Measurements from ENCODE around the gene SNX13. TPM values are rescaled to one million over a fixed set of nuclear protein-coding genes. Genes with fewer than 3 reads are reported as not detected.

Gene SNX13
- total and polyA plus RNA-seq, 3 experiments from 2014 or later: 9.2 to 26.3 (median 23.4) TPM

DNA sequence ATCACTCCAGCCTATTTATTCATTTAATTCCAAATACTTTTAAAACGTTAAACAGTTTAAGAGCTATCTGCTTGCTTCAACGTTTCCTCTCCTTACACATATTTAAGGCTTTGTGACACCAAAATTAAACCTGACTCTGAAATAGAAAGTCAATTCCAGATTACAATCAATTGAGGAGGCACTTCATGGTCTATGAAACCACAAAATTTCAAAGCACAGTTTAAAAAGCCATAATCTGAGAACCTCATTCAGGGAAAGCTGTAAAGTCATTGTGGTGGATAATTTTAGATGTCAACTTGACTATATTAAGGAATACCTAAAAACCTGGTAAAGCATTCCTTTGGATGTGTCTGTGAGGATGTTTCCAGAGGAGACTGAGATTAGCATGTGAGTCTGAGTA, 6.2 kb downstream of the SNX13 start:
- no peaks in the 10 kb centered on the region for H3K27me3 ChIP-seq (ENCODE audit: insufficient read depth, low read length, poor library complexity, severe bottlenecking)
- no peak overlapping the region for H3K4me3 ChIP-seq (ENCODE audit: low read length)
- no peak overlapping the region for H3K27ac ChIP-seq (ENCODE audit: low read depth, low read length)
- Mint-ChIP-seq H3K36me3 (peaks cover 0 to 6% (median 6%) of the 10 kb centered on the region in 3 donors), H3K9me3 (no peaks in the 10 kb centered on the region), H3K27me3 (no peaks in the 10 kb centered on the region), H3K4me3 (peak overlapping the region in 4 of 7 donors; percentile 9 to 56 (median 22)), H3K4me1 (peaks cover 73 to 96% (median 93%) of the 10 kb centered on the region in 3 donors), H3K27ac (peak overlapping the region in 2 of 8 donors; percentile 11 to 58)
- no peak for DNase-seq
- peaks cover 59% of the 10 kb centered on the region for H3K4me1 ChIP-seq (ENCODE audit: insufficient read depth, low read length)
- no peaks in the 10 kb centered on the region for H3K36me3 ChIP-seq (ENCODE audit: insufficient read depth, low read length)
- CTCF ChIA-PET: no interaction called here
- POLR2A ChIA-PET: interaction anchor here (0.6 kb wide), 1 partner anchor 16 kb away, joined by 8 read pairs; no protein-coding TSS in a partner anchor
- no peaks in the 10 kb centered on the region for H3K9me3 ChIP-seq (ENCODE audit: low read length)

DNA sequence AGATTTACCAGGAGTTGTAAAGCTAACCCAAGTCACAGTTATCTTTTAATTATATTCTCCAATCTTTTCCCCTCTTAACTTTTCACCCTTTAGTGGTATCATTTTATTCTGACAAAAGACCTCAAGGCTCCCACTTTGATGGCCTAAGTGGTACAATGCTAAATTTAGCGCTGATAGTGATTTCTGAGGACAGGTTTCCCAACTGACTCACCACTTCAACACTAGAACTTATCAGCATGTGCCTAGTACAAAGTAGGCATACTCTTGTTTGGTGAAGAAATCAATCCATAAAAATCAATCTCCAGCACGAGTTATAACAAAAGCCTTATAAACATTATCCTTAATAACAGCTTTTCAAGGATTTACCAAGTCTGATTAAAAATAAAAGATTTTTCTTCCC, 7.5 kb downstream of the SNX13 start:
- no peaks in the 10 kb centered on the region for H3K27me3 Mint-ChIP-seq
- H3K36me3 Mint-ChIP-seq: peaks cover 0 to 6% (median 6%) of the 10 kb centered on the region in 3 donors
- no peak overlapping the region for H3K4me3 Mint-ChIP-seq
- H3K9me3 Mint-ChIP-seq: no peaks in the 10 kb centered on the region
- ChIA-PET POLR2A (no interaction called here), CTCF (no interaction called here)
- no peak for DNase-seq
- H3K36me3 ChIP-seq (ENCODE audit: insufficient read depth, low read length): no peaks in the 10 kb centered on the region
- no peak overlapping the region for H3K4me3 ChIP-seq (ENCODE audit: low read length)
- no peaks in the 10 kb centered on the region for H3K27me3 ChIP-seq (ENCODE audit: insufficient read depth, low read length, poor library complexity, severe bottlenecking)
- no peak overlapping the region for H3K27ac Mint-ChIP-seq
- no peak overlapping the region for H3K27ac ChIP-seq (ENCODE audit: low read depth, low read length)
- peaks cover 46% of the 10 kb centered on the region for H3K4me1 ChIP-seq (ENCODE audit: insufficient read depth, low read length)
- peaks cover 67 to 95% (median 90%) of the 10 kb centered on the region in 3 donors for H3K4me1 Mint-ChIP-seq
- no peaks in the 10 kb centered on the region for H3K9me3 ChIP-seq (ENCODE audit: low read length)

DNA sequence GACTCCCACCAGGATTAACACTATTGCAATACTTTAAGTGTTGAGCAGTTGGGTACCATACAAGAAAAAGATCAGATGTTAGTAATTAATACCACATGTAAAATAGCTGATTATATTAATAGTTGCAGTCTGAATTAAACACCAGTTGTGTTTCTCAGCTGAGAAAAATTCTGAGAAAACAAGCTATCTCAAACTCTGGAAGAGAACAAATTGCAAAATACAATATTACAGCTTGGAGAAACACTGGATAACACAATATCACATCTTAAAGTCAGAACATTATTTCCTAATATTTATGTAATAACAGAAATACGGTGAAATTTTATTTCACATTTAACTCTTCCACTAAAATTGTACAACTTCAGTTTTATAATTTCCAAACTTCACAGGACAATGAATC, 9.2 kb downstream of the SNX13 start:
- Histone ChIP-seq H3K9me3 (ENCODE audit: low read length) (no peaks in the 10 kb centered on the region), H3K27me3 (ENCODE audit: insufficient read depth, low read length, poor library complexity, severe bottlenecking) (no peaks in the 10 kb centered on the region), H3K4me3 (ENCODE audit: low read length) (no peak overlapping the region), H3K27ac (ENCODE audit: low read depth, low read length) (no peak overlapping the region), H3K36me3 (ENCODE audit: insufficient read depth, low read length) (no peaks in the 10 kb centered on the region), H3K4me1 (ENCODE audit: insufficient read depth, low read length) (peaks cover 42% of the 10 kb centered on the region)
- H3K4me3 Mint-ChIP-seq: no peak overlapping the region
- ChIA-PET CTCF (no interaction called here), POLR2A (no interaction called here)
- no peak overlapping the region for H3K27ac Mint-ChIP-seq
- H3K9me3 Mint-ChIP-seq: no peaks in the 10 kb centered on the region
- H3K36me3 Mint-ChIP-seq: peaks cover 0 to 5% (median 4%) of the 10 kb centered on the region in 3 donors
- no peaks in the 10 kb centered on the region for H3K27me3 Mint-ChIP-seq
- peaks cover 67 to 96% (median 89%) of the 10 kb centered on the region in 3 donors for H3K4me1 Mint-ChIP-seq
- DNase-seq: no peak

DNA sequence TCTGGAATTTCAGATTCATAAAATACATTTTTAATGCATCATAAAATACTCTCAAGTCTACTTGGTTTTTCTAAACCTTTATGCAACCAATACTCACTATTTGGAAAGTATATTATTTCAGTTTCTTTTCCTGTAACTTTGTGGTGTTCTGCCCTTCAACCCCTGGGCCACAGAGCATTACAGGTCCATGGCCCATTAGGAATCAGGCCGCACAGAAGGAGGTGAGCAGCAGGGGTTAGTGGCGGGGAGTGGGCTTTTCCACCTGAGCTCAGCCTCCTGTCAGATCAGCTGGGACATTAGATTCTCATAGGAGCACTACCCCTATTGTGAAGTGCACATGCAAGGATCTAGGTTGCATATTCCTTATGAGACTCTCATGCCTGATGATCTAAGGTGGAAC, 9.7 kb downstream of the SNX13 start:
- peaks cover 38% of the 10 kb centered on the region for H3K4me1 ChIP-seq (ENCODE audit: insufficient read depth, low read length)
- H3K27me3 Mint-ChIP-seq: no peaks in the 10 kb centered on the region
- H3K36me3 Mint-ChIP-seq: peaks cover 0 to 5% (median 2%) of the 10 kb centered on the region in 3 donors
- no peak overlapping the region for H3K4me3 ChIP-seq (ENCODE audit: low read length)
- ChIA-PET POLR2A (no interaction called here), CTCF (no interaction called here)
- H3K27ac Mint-ChIP-seq: peak overlapping the region in 1 of 8 donors; percentile 40
- no peaks in the 10 kb centered on the region for H3K9me3 Mint-ChIP-seq
- H3K27me3 ChIP-seq (ENCODE audit: insufficient read depth, low read length, poor library complexity, severe bottlenecking): no peaks in the 10 kb centered on the region
- no peak overlapping the region for H3K27ac ChIP-seq (ENCODE audit: low read depth, low read length)
- peak overlapping the region in 1 of 7 donors; percentile 57 for H3K4me3 Mint-ChIP-seq
- no peaks in the 10 kb centered on the region for H3K9me3 ChIP-seq (ENCODE audit: low read length)
- no peaks in the 10 kb centered on the region for H3K36me3 ChIP-seq (ENCODE audit: insufficient read depth, low read length)
- no peak for DNase-seq
- H3K4me1 Mint-ChIP-seq: peaks cover 67 to 96% (median 89%) of the 10 kb centered on the region in 3 donors

DNA sequence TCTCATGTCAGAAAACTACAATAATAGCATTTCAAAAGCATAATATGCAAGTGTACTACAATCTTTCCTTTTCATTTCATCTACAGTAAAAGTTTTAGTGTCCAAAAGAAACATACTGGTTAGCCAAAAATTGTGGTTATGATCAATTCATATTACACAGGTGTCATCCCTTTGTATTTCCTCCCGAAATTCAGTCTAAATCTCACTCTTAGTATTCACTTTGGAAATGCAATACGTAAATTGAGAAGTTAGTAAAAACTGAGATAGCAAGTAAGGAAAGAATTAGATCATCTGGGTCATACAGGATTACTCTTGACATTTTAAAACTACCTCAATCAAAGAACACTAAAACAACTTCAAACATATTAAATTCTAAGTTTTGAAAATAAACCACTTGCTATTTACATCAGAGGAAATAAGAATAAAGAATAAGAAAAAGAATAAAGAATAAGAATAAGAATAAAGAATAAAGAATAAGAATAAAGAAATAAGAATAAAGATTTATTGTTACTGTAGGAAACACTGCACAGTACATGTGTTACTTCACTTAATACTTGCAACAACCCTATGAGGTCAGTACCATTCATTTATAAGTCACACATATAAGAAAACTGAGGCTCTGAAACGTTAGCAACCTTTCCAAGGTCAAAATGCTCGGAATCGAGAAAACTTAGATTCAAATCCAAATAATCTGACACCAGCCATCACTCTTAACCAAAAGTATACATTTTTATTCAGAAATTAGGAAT, 10.5 kb downstream of the SNX13 start:
- peaks cover 0 to 1% (median 0%) of the 10 kb centered on the region in 3 donors for H3K36me3 Mint-ChIP-seq
- DNase-seq: no peak
- CTCF ChIA-PET: no interaction called here
- H3K9me3 Mint-ChIP-seq: no peaks in the 10 kb centered on the region
- H3K4me3 Mint-ChIP-seq: no peak overlapping the region
- H3K27ac Mint-ChIP-seq: no peak overlapping the region
- H3K4me1 ChIP-seq (ENCODE audit: insufficient read depth, low read length): peaks cover 33% of the 10 kb centered on the region
- H3K27me3 ChIP-seq (ENCODE audit: insufficient read depth, low read length, poor library complexity, severe bottlenecking): no peaks in the 10 kb centered on the region
- H3K4me3 ChIP-seq (ENCODE audit: low read length): no peak overlapping the region
- no peaks in the 10 kb centered on the region for H3K36me3 ChIP-seq (ENCODE audit: insufficient read depth, low read length)
- H3K27me3 Mint-ChIP-seq: no peaks in the 10 kb centered on the region
- H3K27ac ChIP-seq (ENCODE audit: low read depth, low read length): no peak overlapping the region
- H3K9me3 ChIP-seq (ENCODE audit: low read length): no peaks in the 10 kb centered on the region
- POLR2A ChIA-PET: no interaction called here
- H3K4me1 Mint-ChIP-seq: peaks cover 69 to 97% (median 89%) of the 10 kb centered on the region in 3 donors

DNA sequence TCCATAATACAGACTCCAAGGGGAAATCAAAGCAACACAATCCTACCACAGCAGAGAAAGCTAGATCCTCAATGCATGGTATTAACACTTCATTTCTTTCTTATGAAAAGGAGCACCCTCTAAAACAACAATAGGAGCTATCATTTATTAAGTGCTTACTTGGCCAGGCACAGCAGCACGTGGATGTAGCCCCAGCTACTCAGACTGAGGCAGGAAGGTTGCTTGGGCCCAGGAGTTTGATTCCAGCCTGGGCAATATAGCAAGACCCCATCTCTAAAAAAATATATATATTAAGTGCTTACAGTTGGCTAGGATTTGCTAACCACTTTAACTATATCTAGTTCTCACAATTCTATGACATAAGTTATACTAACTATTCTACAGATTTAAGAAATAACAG, 12.2 kb downstream of the SNX13 start:
- Mint-ChIP-seq H3K4me1 (peaks cover 65 to 96% (median 90%) of the 10 kb centered on the region in 3 donors), H3K4me3 (no peak overlapping the region), H3K27ac (no peak overlapping the region), H3K9me3 (no peaks in the 10 kb centered on the region), H3K27me3 (no peaks in the 10 kb centered on the region), H3K36me3 (no peaks in the 10 kb centered on the region)
- POLR2A ChIA-PET: no interaction called here
- H3K4me3 ChIP-seq (ENCODE audit: low read length): no peak overlapping the region
- CTCF ChIA-PET: interaction anchor here (0.5 kb wide), 1 partner anchor 945 kb away, joined by 3 read pairs; no protein-coding TSS in a partner anchor
- no peaks in the 10 kb centered on the region for H3K27me3 ChIP-seq (ENCODE audit: insufficient read depth, low read length, poor library complexity, severe bottlenecking)
- H3K27ac ChIP-seq (ENCODE audit: low read depth, low read length): no peak overlapping the region
- H3K9me3 ChIP-seq (ENCODE audit: low read length): no peaks in the 10 kb centered on the region
- no peaks in the 10 kb centered on the region for H3K36me3 ChIP-seq (ENCODE audit: insufficient read depth, low read length)
- no peak for DNase-seq
- peaks cover 21% of the 10 kb centered on the region for H3K4me1 ChIP-seq (ENCODE audit: insufficient read depth, low read length)

DNA sequence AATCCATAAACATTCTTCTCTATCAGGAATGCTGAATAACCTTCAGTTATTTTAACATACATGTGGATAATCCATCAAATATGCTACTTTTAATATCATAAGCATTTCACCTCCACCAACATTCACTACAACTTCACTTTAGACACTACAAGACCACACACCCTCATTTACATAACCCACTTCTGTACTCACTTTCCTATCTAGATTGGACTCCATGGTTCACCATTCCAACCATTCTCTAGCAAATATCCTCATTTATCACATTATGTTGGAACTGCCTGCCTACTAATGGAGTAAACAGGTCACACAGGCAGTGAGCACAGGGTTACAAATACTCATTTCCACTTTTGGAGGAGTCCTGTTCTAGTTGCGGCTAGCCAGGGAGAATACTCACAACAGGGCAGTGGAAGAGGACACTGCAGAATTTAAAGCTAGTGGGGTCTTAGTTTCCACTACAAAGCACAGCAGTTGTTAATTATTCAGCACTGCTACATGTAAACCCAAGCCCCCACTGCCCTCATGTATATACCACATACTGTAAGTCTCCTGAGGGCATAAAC, 18.4 kb downstream of the SNX13 start:
- no peaks in the 10 kb centered on the region for H3K27me3 Mint-ChIP-seq

DNA sequence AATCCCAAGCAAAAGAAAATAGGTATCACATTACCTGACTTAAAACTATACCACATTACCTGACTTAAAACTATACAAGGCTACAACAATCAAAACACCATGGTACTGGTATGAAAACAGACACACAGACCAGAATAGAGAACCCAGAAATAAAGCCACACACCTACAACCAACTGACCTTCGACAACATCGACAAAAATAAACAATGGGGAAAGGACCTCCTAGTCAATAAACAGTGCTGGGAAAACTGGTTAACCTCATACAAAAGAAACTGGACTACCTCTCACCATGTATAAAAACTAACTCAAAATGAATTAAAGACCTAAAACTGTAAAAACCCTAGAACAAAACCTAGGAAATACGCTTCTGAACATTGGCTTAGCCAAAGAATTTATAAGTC, 22.5 kb downstream of the SNX13 start:
- Mint-ChIP-seq H3K36me3 (peaks cover 0 to 3% (median 0%) of the 10 kb centered on the region in 3 donors), H3K27ac (no peak overlapping the region), H3K9me3 (peaks cover 0 to 5% (median 4%) of the 10 kb centered on the region in 5 donors), H3K4me3 (no peak overlapping the region), H3K27me3 (no peaks in the 10 kb centered on the region), H3K4me1 (peaks cover 39 to 44% (median 41%) of the 10 kb centered on the region in 3 donors)
- Histone ChIP-seq H3K27ac (ENCODE audit: low read depth, low read length) (no peak overlapping the region), H3K4me3 (ENCODE audit: low read length) (no peak overlapping the region), H3K4me1 (ENCODE audit: insufficient read depth, low read length) (peaks cover 21% of the 10 kb centered on the region), H3K9me3 (ENCODE audit: low read length) (peaks cover 14% of the 10 kb centered on the region), H3K27me3 (ENCODE audit: insufficient read depth, low read length, poor library complexity, severe bottlenecking) (no peaks in the 10 kb centered on the region), H3K36me3 (ENCODE audit: insufficient read depth, low read length) (no peaks in the 10 kb centered on the region)
- no peak for DNase-seq
- ChIA-PET CTCF (no interaction called here), POLR2A (no interaction called here)

More for the DNA sequence above, 18.4 kb downstream of the SNX13 start:
- ChIA-PET CTCF (no interaction called here), POLR2A (no interaction called here)
- Mint-ChIP-seq H3K36me3 (peaks cover 0 to 3% (median 0%) of the 10 kb centered on the region in 3 donors), H3K4me3 (no peak overlapping the region), H3K27ac (peak overlapping the region in 2 of 8 donors; percentile 2 to 5), H3K4me1 (peaks cover 51 to 81% (median 74%) of the 10 kb centered on the region in 3 donors), H3K9me3 (peaks cover 0 to 5% (median 4%) of the 10 kb centered on the region in 5 donors)
- no peak for DNase-seq
- Histone ChIP-seq H3K36me3 (ENCODE audit: insufficient read depth, low read length) (no peaks in the 10 kb centered on the region), H3K27ac (ENCODE audit: low read depth, low read length) (no peak overlapping the region), H3K27me3 (ENCODE audit: insufficient read depth, low read length, poor library complexity, severe bottlenecking) (no peaks in the 10 kb centered on the region), H3K9me3 (ENCODE audit: low read length) (peaks cover 11% of the 10 kb centered on the region), H3K4me3 (ENCODE audit: low read length) (no peak overlapping the region), H3K4me1 (ENCODE audit: insufficient read depth, low read length) (peaks cover 19% of the 10 kb centered on the region)

Measured in CD8-positive, alpha-beta memory T cell (primary cell).